ENCODE results near the gene B3GNT4. TPM values are rescaled to one million over a fixed set of nuclear protein-coding genes. Genes with fewer than 3 reads are reported as not detected.

B3GNT4 gene
- total RNA-seq, 4 donors from 2014 or later = 0.24 to 0.37 TPM; not detected in 2

- no peak for TF ChIP-seq CTCF (IDR thresholded peaks at IDR 0.05)
- DNase-seq (ENCODE audit: low spot score) = no peak
- ATAC-seq (ENCODE audit: low FRiP score) = no peak
Observed at GRCh38 chr12:122216445-122216844, 12.9 kb downstream of the B3GNT4 start.

GRCh38 chr12:122225683-122226365, 22.3 kb downstream of the B3GNT4 start, which contains the start of gene DIABLO:
TSS of gene DIABLO (minus strand) at chr12:122226052. CDS start at chr12:122226014, 38 bp downstream.
- peak; percentile 98 for DNase-seq (ENCODE audit: low spot score)
- peak; percentile 99 for ATAC-seq (ENCODE audit: low FRiP score)
- no peak for TF ChIP-seq CTCF (IDR thresholded peaks at IDR 0.05)

- no peak for DNase-seq (ENCODE audit: low spot score)
- TF ChIP-seq CTCF (IDR thresholded peaks at IDR 0.05) = no peak
- no peak for ATAC-seq (ENCODE audit: low FRiP score)
Observed at GRCh38 chr12:122226366-122227125, 23.0 kb downstream of the B3GNT4 start.

- DNase-seq (ENCODE audit: low spot score) (no peak), ATAC-seq (ENCODE audit: low FRiP score) (no peak)
- no peak for TF ChIP-seq CTCF (IDR thresholded peaks at IDR 0.05)
Observed at GRCh38 chr12:122227341-122227740, 23.8 kb downstream of the B3GNT4 start.

GRCh38 chr12:122228092-122228491, 24.6 kb downstream of the B3GNT4 start:
- ATAC-seq (ENCODE audit: low FRiP score) (no peak), DNase-seq (ENCODE audit: low spot score) (no peak)
- no peak for TF ChIP-seq CTCF (IDR thresholded peaks at IDR 0.05)

- TF ChIP-seq CTCF (IDR thresholded peaks at IDR 0.05) = no peak
- DNase-seq (ENCODE audit: low spot score) (no peak), ATAC-seq (ENCODE audit: low FRiP score) (no peak)
Observed at GRCh38 chr12:122230798-122231197, 27.3 kb downstream of the B3GNT4 start.
